HAP-1 (cell line): ENCODE results near the gene PDE8A.
"Not testable (repeated sequence)": the region's sequence is repeated elsewhere in the genome, so short reads cannot be mapped to it uniquely, and the experiment has no call there.

Experiments
- DNase-seq, 2 experiments: peaks; one replicate each; pipeline ENCODE4 v3.0.0-alpha.2; 2016 to 2020; ENCODE audit warnings: low spot score in 2 of 2
- H3K27me3 ChIP-seq: fragments of 250-450 bp; sonication (Bioruptor Pico); 2 replicates; pipeline ENCODE4 v1.5.1; 2020; ENCODE audit warnings: low read depth, mild to moderate bottlenecking, moderate library complexity
- H3K36me3 ChIP-seq: fragments of 250-450 bp; sonication (Bioruptor Pico); replicated peaks from 2 replicates; pipeline ENCODE4 v1.5.1; 2020; ENCODE audit warnings: mild to moderate bottlenecking
- H3K4me1 ChIP-seq: fragments of 250-450 bp; sonication (Bioruptor Pico); 2 replicates; pipeline ENCODE4 v1.5.1; 2020; ENCODE audit warnings: mild to moderate bottlenecking
- H3K4me3 ChIP-seq: fragments of 250-450 bp; sonication (Bioruptor Pico); 2 replicates; pipeline ENCODE4 v1.5.1; 2020; ENCODE audit warnings: mild to moderate bottlenecking, moderate library complexity
- H3K9me3 ChIP-seq: fragments of 250-450 bp; sonication (Bioruptor Pico); 2 replicates; pipeline ENCODE4 v1.5.1; 2020; ENCODE audit warnings: mild to moderate bottlenecking, moderate library complexity
- in situ Hi-C: fragments of 300-500 bp; cut with MboI; formaldehyde crosslinking; loops from 3 replicates; pipeline ENCODE4 v1.14.3; 2020; ENCODE audit warnings: low sequenced_read_pairs, inconsistent platforms, mixed read lengths

Gene PDE8A

GRCh38 chr15:84969257-84969656, 12.4 kb upstream of the PDE8A start:
- in situ Hi-C loops, result no loop called here
- DNase-seq, result no peak
- Histone ChIP-seq H3K4me1 (peaks cover 21% of the 10 kb centered on the region), H3K27me3 (no peaks in the 10 kb centered on the region), H3K4me3 (no peak overlapping the region), H3K36me3 (no peaks in the 10 kb centered on the region), H3K9me3 (peaks cover 16% of the 10 kb centered on the region)

GRCh38 chr15:84970843-84971242, 10.8 kb upstream of the PDE8A start:
- DNase-seq, result no peak
- in situ Hi-C loops, result no loop called here
- no peaks in the 10 kb centered on the region for H3K36me3 ChIP-seq
- no peak overlapping the region for H3K4me3 ChIP-seq
- peaks cover 10% of the 10 kb centered on the region; the same call in 1 of the 2 replicates for H3K9me3 ChIP-seq
- no peaks in the 10 kb centered on the region for H3K27me3 ChIP-seq
- H3K4me1 ChIP-seq, result peaks cover 21% of the 10 kb centered on the region

GRCh38 chr15:84973492-84974460, 7.9 kb upstream of the PDE8A start:
- Histone ChIP-seq H3K4me3 (no peak overlapping the region), H3K27me3 (no peaks in the 10 kb centered on the region), H3K4me1 (no peaks in the 10 kb centered on the region), H3K9me3 (0 out of 2 replicates have a peak, but pooled peaks cover under 1% of the 10 kb centered on the region), H3K36me3 (no peaks in the 10 kb centered on the region)
- no peak for DNase-seq
- in situ Hi-C loops, result no loop called here

GRCh38 chr15:84975871-84976351, 5.7 kb upstream of the PDE8A start:
- H3K4me1 ChIP-seq, result peaks cover 8% of the 10 kb centered on the region
- in situ Hi-C loops, result no loop called here
- DNase-seq, result no peak
- no peaks in the 10 kb centered on the region for H3K27me3 ChIP-seq
- H3K4me3 ChIP-seq, result no peak overlapping the region
- H3K9me3 ChIP-seq, result no peaks in the 10 kb centered on the region
- H3K36me3 ChIP-seq, result no peaks in the 10 kb centered on the region

GRCh38 chr15:84976746-84977345, 4.8 kb upstream of the PDE8A start:
- no peak for DNase-seq
- no peaks in the 10 kb centered on the region for H3K36me3 ChIP-seq
- H3K9me3 ChIP-seq, result no peaks in the 10 kb centered on the region
- no peak overlapping the region for H3K4me3 ChIP-seq
- no peaks in the 10 kb centered on the region for H3K27me3 ChIP-seq
- H3K4me1 ChIP-seq, result peaks cover 8% of the 10 kb centered on the region
- in situ Hi-C loops, result no loop called here

GRCh38 chr15:84979651-84980050, 2.0 kb upstream of the PDE8A start:
- H3K4me3 ChIP-seq, result peak overlapping the region; percentile 76
- no peaks in the 10 kb centered on the region for H3K27me3 ChIP-seq
- peaks cover 23% of the 10 kb centered on the region for H3K4me1 ChIP-seq
- peak; percentile 24 to 65 for DNase-seq
- no peaks in the 10 kb centered on the region for H3K9me3 ChIP-seq
- in situ Hi-C loops, result no loop called here
- H3K36me3 ChIP-seq, result no peaks in the 10 kb centered on the region

GRCh38 chr15:84980196-84981053, 1.2 kb upstream of the PDE8A start:
- in situ Hi-C loops, result no loop called here
- H3K4me1 ChIP-seq, result peaks cover 28% of the 10 kb centered on the region
- no peaks in the 10 kb centered on the region for H3K9me3 ChIP-seq
- no peaks in the 10 kb centered on the region for H3K27me3 ChIP-seq
- DNase-seq, result peak; percentile 91 to 98
- H3K4me3 ChIP-seq, result peak overlapping the region; percentile 76
- no peaks in the 10 kb centered on the region for H3K36me3 ChIP-seq

- peak; percentile 99 to 100 for DNase-seq
- Histone ChIP-seq H3K4me1 (peaks cover 28% of the 10 kb centered on the region), H3K4me3 (peak overlapping the region; percentile 76), H3K27me3 (no peaks in the 10 kb centered on the region), H3K36me3 (no peaks in the 10 kb centered on the region), H3K9me3 (no peaks in the 10 kb centered on the region)
- in situ Hi-C loops, result no loop called here
These were observed 474 bp upstream of the PDE8A start for GRCh38 chr15:84981054-84981710.

- no peaks in the 10 kb centered on the region for H3K27me3 ChIP-seq
- H3K4me1 ChIP-seq, result peaks cover 28% of the 10 kb centered on the region
- peak; percentile 66 to 69 for DNase-seq
- in situ Hi-C loops, result no loop called here
- H3K36me3 ChIP-seq, result no peaks in the 10 kb centered on the region
- H3K9me3 ChIP-seq, result no peaks in the 10 kb centered on the region
- H3K4me3 ChIP-seq, result peak overlapping the region; percentile 76
These were observed 755 bp downstream of the PDE8A start for GRCh38 chr15:84982301-84982920.

GRCh38 chr15:84983294-84983693, 1.6 kb downstream of the PDE8A start:
- peaks cover 28% of the 10 kb centered on the region for H3K4me1 ChIP-seq
- no peaks in the 10 kb centered on the region for H3K27me3 ChIP-seq
- DNase-seq, result no peak
- in situ Hi-C loops, result no loop called here
- no peaks in the 10 kb centered on the region for H3K36me3 ChIP-seq
- no peaks in the 10 kb centered on the region for H3K9me3 ChIP-seq
- peak overlapping the region; percentile 76 for H3K4me3 ChIP-seq

- H3K9me3 ChIP-seq, result no peaks in the 10 kb centered on the region
- H3K36me3 ChIP-seq, result no peaks in the 10 kb centered on the region
- no peaks in the 10 kb centered on the region for H3K27me3 ChIP-seq
- in situ Hi-C loops, result no loop called here
- peaks cover 28% of the 10 kb centered on the region for H3K4me1 ChIP-seq
- peak in 1 of 2 experiments; percentile 34 for DNase-seq
- H3K4me3 ChIP-seq, result peak overlapping the region; percentile 76
These were observed 2.1 kb downstream of the PDE8A start for GRCh38 chr15:84983711-84984110.

GRCh38 chr15:84985158-84985557, 3.5 kb downstream of the PDE8A start:
- DNase-seq, result no peak
- Histone ChIP-seq H3K27me3 (no peaks in the 10 kb centered on the region), H3K36me3 (no peaks in the 10 kb centered on the region), H3K9me3 (no peaks in the 10 kb centered on the region), H3K4me3 (no peak overlapping the region), H3K4me1 (peaks cover 21% of the 10 kb centered on the region)
- in situ Hi-C loops, result no loop called here

- H3K36me3 ChIP-seq, H3K9me3 ChIP-seq, H3K4me3 ChIP-seq, in situ Hi-C loops, DNase-seq, H3K27me3 ChIP-seq: not testable (repeated sequence)
- H3K4me1 ChIP-seq, result peaks cover 33% of the 10 kb centered on the region
These were observed 5.7 kb downstream of the PDE8A start for GRCh38 chr15:84987351-84987750.
